A673 (cell line): ENCODE measurements around the gene PRR5. TPM values are rescaled to one million over a fixed set of nuclear protein-coding genes. Genes with fewer than 3 reads are reported as not detected.
A peak's percentile ranks its signal among the peaks of the same experiment; 100 is the strongest.

Experiments
- BruUV-seq: library from RNA; stranded (reverse); fragments of 400-500 nt; replicated peaks from 2 replicates; lab custom pipeline; 2021; lab: Mats Ljungman, UMichigan
- CTCF ChIA-PET: fragments of 300-600 bp; sonication (Branson Sonifier 250); formaldehyde crosslinking; loops from one replicate; lab custom pipeline; 2022; ENCODE audit warnings: antibody characterized with exemption; lab: Charles Lee
- POLR2A ChIA-PET: fragments of 300-600 bp; sonication (Branson Sonifier 250); formaldehyde crosslinking; loops from one replicate; lab custom pipeline; 2022; ENCODE audit warnings: antibody characterized with exemption; ENCODE audit not compliant: low non-redundant PET; lab: Charles Lee
- DNase-seq: peaks from one replicate; pipeline ENCODE4 v3.0.0-alpha.2; 2015; ENCODE audit warnings: low spot score
- H3K27ac ChIP-seq: fragments of 200-600 bp; sonication (generic); 2 replicates; pipeline ENCODE4 v1.5.1; 2016; ENCODE audit warnings: mixed run types, low read depth, mild to moderate bottlenecking, mixed read lengths, antibody characterized with exemption, low read length; ENCODE audit not compliant: poor library complexity, severe bottlenecking
- H3K27me3 ChIP-seq: fragments of 200-600 bp; sonication (generic); replicated peaks from 2 replicates; pipeline ENCODE4 v1.6.1; 2017; ENCODE audit warnings: mixed run types, low read depth, mild to moderate bottlenecking, mixed read lengths, antibody characterized with exemption, low read length; ENCODE audit not compliant: insufficient read depth, poor library complexity
- H3K36me3 ChIP-seq: fragments of 200-600 bp; sonication (generic); 2 replicates; pipeline ENCODE4 v1.6.1; 2016; ENCODE audit warnings: mixed run types, mild to moderate bottlenecking, mixed read lengths, antibody characterized with exemption, low read length; ENCODE audit not compliant: insufficient read depth, poor library complexity, severe bottlenecking
- H3K4me1 ChIP-seq: fragments of 200-600 bp; sonication (generic); 2 replicates; pipeline ENCODE4 v1.6.1; 2017; ENCODE audit warnings: mixed run types, mild to moderate bottlenecking, mixed read lengths, antibody characterized with exemption, low read length; ENCODE audit not compliant: insufficient read depth, poor library complexity, severe bottlenecking
- H3K4me3 ChIP-seq: fragments of 200-600 bp; sonication (generic); 2 replicates; pipeline ENCODE4 v1.5.1; 2016; ENCODE audit warnings: low read depth, mixed run types, mild to moderate bottlenecking, mixed read lengths, low read length; ENCODE audit not compliant: poor library complexity, severe bottlenecking
- H3K9me3 ChIP-seq: fragments of 200-600 bp; sonication (generic); 2 replicates; pipeline ENCODE4 v1.6.1; 2016; ENCODE audit warnings: mixed run types, low read depth, mild to moderate bottlenecking, mixed read lengths, antibody characterized with exemption, low read length; ENCODE audit not compliant: poor library complexity, severe bottlenecking
- EZH2 ChIP-seq: fragments of 200-600 bp; sonication (generic); IDR thresholded peaks from 2 replicates; pipeline ENCODE4 v1.6.1; 2017; ENCODE audit warnings: borderline replicate concordance, low read depth, mild to moderate bottlenecking, mixed read lengths, antibody characterized with exemption, low read length; ENCODE audit not compliant: poor library complexity, severe bottlenecking
- intact Hi-C: fragments of 100-400 bp; cut with micrococcal nuclease; formaldehyde crosslinking; loops from one replicate; pipeline ENCODE4 v1.10.0; 2022; ENCODE audit not compliant: unreplicated experiment
- total RNA-seq: library from RNA; stranded (reverse); gene quantifications from 2 replicates; pipeline ENCODE4 v1.2.3, GENCODE V29; 2021
- TF ChIP-seq, protein P1 (sequence below): fragments of 300-800, 200-600 bp; sonication (generic); conservative IDR thresholded peaks from 2 replicates; pipeline ENCODE4 v1.5.1; 2017; ENCODE audit warnings: low read depth, mild to moderate bottlenecking, antibody characterized with exemption, low read length, moderate library complexity, mixed read lengths

The PRR5 gene
- total RNA-seq, 1 experiment from 2014 or later, result 17.9 TPM

DNA sequence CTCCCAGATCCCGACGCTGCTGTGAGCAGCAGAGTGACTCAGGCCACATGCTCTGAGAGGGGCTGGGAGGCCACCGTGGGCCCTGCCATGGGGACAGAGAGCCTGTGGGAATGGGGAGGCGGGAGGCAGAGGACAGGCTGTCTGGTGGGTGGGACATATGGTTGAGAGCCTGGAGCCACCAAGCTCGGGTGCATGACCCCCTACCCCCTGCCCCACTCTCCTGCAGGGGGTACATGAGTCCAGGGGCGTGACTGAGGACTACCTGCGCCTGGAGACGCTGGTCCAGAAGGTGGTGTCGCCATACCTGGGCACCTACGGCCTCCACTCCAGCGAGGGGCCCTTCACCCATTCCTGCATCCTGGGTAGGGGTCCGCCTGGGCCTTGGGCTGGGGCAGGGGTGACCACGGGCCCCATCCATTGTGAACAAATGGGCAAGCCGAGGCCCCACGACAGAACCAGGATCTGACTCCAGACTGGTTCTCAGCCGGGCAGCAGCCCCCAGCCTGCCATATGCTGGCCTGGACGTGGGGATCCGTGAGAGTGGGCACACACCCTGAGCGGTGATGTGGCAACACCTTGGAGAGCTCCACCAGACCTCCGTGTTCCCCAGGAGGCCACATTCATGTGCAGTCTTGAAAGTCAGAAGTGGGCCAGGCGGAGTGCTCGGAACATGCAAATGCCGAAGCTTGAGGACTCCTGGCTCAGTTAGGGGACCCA, 33.0 kb downstream of the PRR5 start:
- Histone ChIP-seq H3K27me3 (peaks cover 35% of the 10 kb centered on the region), H3K4me1 (no peaks in the 10 kb centered on the region), H3K27ac (no peak overlapping the region), H3K36me3 (no peaks in the 10 kb centered on the region), H3K9me3 (no peaks in the 10 kb centered on the region), H3K4me3 (no peak overlapping the region)
- no TSS peak for BruUV-seq
- TF ChIP-seq EZH2, result no peak
- TF ChIP-seq, protein P1, sequence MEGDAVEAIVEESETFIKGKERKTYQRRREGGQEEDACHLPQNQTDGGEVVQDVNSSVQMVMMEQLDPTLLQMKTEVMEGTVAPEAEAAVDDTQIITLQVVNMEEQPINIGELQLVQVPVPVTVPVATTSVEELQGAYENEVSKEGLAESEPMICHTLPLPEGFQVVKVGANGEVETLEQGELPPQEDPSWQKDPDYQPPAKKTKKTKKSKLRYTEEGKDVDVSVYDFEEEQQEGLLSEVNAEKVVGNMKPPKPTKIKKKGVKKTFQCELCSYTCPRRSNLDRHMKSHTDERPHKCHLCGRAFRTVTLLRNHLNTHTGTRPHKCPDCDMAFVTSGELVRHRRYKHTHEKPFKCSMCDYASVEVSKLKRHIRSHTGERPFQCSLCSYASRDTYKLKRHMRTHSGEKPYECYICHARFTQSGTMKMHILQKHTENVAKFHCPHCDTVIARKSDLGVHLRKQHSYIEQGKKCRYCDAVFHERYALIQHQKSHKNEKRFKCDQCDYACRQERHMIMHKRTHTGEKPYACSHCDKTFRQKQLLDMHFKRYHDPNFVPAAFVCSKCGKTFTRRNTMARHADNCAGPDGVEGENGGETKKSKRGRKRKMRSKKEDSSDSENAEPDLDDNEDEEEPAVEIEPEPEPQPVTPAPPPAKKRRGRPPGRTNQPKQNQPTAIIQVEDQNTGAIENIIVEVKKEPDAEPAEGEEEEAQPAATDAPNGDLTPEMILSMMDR, result no peak
- CTCF ChIA-PET, result interaction anchor here (0.8 kb wide), 1 partner anchor 50 kb away, joined by 3 read pairs; no protein-coding TSS in a partner anchor
- DNase-seq, result no peak
- POLR2A ChIA-PET, result no interaction called here
- intact Hi-C loops, result no loop called here

DNA sequence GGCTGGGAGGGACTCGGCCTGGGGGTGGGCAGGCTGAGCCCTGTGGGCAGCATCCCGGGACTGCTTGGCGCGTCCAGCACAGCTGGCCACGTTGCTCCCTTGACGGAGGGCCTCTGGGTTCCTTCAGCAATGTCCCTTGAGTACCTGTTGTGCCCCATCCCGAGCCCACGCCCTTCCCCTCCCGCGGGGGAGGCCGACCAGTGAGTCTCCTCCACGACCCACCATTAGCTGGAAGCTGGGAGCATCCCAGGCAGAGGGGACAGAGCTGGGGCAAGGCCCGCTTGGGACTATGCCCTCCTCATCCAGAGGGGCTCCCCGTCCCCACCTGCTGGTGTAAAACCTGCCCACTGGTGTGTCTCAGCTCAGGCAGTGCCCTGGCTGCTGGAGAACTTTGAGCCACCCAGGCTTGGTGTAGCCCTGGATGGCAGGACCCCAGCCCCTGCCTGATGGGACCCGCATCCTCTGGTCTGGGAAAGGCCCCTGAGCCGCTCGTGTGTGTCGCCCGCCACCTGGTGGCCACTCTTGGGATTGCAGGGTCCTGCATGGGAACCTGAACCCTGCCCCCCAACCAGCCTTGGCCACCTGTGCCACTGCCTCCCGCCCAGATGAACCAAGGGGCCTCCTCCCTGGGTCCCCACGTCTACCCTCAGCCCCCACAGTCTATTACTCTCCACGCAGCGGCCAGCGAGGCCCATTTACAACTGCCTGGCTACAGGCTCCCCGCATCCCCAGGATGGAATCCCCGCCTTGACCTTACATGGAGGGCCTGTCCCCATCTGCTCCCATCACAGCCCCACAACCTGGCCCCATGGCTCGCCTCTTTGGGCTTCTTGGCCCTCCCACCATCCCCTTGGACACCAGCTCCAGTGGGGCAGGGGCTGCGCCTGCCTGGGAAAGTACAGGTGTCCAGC, 33.8 kb downstream of the PRR5 start:
- H3K4me3 ChIP-seq, result no peak overlapping the region
- no peak overlapping the region for H3K27ac ChIP-seq
- TF ChIP-seq, protein P1, result peak; percentile 93
- no peak for TF ChIP-seq EZH2
- no peaks in the 10 kb centered on the region for H3K4me1 ChIP-seq
- H3K9me3 ChIP-seq, result no peaks in the 10 kb centered on the region
- intact Hi-C loops, result loop anchor here (1.0 kb wide), 1 partner anchor 38 kb away; no protein-coding TSS in a partner anchor
- BruUV-seq, result no TSS peak
- peaks cover 35% of the 10 kb centered on the region for H3K27me3 ChIP-seq
- peak; percentile 61 for DNase-seq
- POLR2A ChIA-PET, result no interaction called here
- CTCF ChIA-PET, result interaction anchor here (0.6 to 0.8 kb wide), 2 partner anchors 51 to 151 kb away, joined by 3 to 11 read pairs; no protein-coding TSS in a partner anchor
- H3K36me3 ChIP-seq, result no peaks in the 10 kb centered on the region

DNA sequence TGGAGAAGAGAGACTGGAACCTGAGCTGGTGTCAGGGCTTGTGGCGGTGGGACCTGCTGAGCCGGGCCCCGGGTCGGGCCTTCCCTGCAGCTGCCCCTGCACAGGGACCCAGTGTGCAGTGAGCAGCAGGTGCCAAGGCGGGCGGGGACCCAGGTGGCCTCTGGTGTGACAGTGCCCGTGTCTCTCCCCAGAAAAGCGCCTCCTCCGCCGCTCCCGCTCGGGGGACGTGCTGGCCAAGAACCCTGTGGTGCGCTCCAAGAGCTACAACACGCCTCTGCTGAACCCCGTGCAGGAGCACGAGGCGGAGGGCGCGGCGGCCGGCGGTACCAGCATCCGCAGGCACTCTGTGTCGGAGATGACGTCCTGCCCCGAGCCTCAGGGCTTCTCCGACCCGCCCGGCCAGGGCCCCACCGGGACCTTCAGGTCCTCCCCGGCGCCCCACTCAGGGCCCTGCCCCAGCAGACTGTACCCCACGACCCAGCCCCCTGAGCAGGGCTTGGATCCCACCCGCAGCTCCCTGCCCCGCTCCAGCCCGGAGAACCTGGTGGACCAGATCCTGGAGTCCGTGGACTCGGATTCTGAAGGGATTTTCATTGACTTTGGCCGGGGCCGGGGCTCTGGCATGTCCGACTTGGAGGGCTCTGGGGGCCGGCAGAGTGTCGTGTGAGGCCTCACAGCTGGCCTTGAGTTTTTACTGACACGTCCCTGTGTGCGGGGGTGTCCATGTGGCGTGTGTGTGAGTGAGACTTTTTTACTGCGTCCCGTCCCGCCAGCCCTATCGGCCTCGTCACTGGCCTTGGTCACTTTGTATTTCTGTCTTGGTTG, 34.8 kb downstream of the PRR5 start:
- no peak for DNase-seq
- Histone ChIP-seq H3K27me3 (peaks cover 35% of the 10 kb centered on the region), H3K4me3 (no peak overlapping the region), H3K4me1 (no peaks in the 10 kb centered on the region), H3K27ac (no peak overlapping the region), H3K36me3 (no peaks in the 10 kb centered on the region), H3K9me3 (no peaks in the 10 kb centered on the region)
- ChIA-PET CTCF (no interaction called here), POLR2A (interaction anchor here (0.6 kb wide), 1 partner anchor 14 kb away, joined by 3 read pairs; no protein-coding TSS in a partner anchor)
- BruUV-seq, result no TSS peak
- intact Hi-C loops, result loop anchor here (1.0 kb wide), 1 partner anchor 39 kb away; no protein-coding TSS in a partner anchor
- TF ChIP-seq EZH2, result no peak
- TF ChIP-seq, protein P1, result no peak
